Central memory CD8-positive, alpha-beta T cell (primary cell): ENCODE data around the gene IFT122.
"Not testable (repeated sequence)": the region's sequence is repeated elsewhere in the genome, so short reads cannot be mapped to it uniquely, and the experiment has no call there.

ENCODE experiments used
- ATAC-seq: fragments of 150-1000 bp; cut with Tn5 transposase; replicated peaks from 2 replicates; pipeline ENCODE4 v1.10.0; 2022; ENCODE audit warnings: mild to moderate bottlenecking, moderate FRiP score, moderate number of reproducible peaks; ENCODE audit not compliant: poor library complexity, severe bottlenecking; ENCODE audit errors: extremely low read depth
- DNase-seq, 2 donors: peaks; one replicate each; pipeline ENCODE4 v3.0.0; 2021; ENCODE audit warnings: low spot score in 2 of 2
- H3K27ac Mint-ChIP-seq: one replicate; pipeline ENCODE4 v1.8.0; 2022; ENCODE audit warnings: low read depth, mild to moderate bottlenecking, moderate library complexity, mixed read lengths
- H3K27me3 Mint-ChIP-seq: one replicate; pipeline ENCODE4 v1.8.0; 2022; ENCODE audit warnings: mixed read lengths
- H3K36me3 Mint-ChIP-seq: one replicate; pipeline ENCODE4 v1.8.0; 2022; ENCODE audit warnings: mild to moderate bottlenecking, moderate library complexity, mixed read lengths; ENCODE audit not compliant: insufficient read depth
- H3K4me1 Mint-ChIP-seq: one replicate; pipeline ENCODE4 v1.8.0; 2022; ENCODE audit warnings: mixed read lengths
- H3K4me3 Mint-ChIP-seq: one replicate; pipeline ENCODE4 v1.8.0; 2022; ENCODE audit warnings: mild to moderate bottlenecking, moderate library complexity, mixed read lengths
- H3K9me3 Mint-ChIP-seq: one replicate; pipeline ENCODE4 v1.8.0; 2022; ENCODE audit warnings: mixed read lengths

IFT122 gene

GRCh38 chr3:129403450-129403849 is 36.6 kb upstream of the IFT122 start:
- no peak for ATAC-seq
- no peak overlapping the region for H3K27ac Mint-ChIP-seq
- peaks cover 5% of the 10 kb centered on the region for H3K36me3 Mint-ChIP-seq
- no peaks in the 10 kb centered on the region for H3K9me3 Mint-ChIP-seq
- H3K4me1 Mint-ChIP-seq = peaks cover 6% of the 10 kb centered on the region
- H3K27me3 Mint-ChIP-seq = no peaks in the 10 kb centered on the region
- no peak overlapping the region for H3K4me3 Mint-ChIP-seq
- no peak for DNase-seq

- no peaks in the 10 kb centered on the region for H3K4me1 Mint-ChIP-seq
- H3K27me3 Mint-ChIP-seq = no peaks in the 10 kb centered on the region
- H3K27ac Mint-ChIP-seq = no peak overlapping the region
- peaks cover under 1% of the 10 kb centered on the region for H3K36me3 Mint-ChIP-seq
- no peak overlapping the region for H3K4me3 Mint-ChIP-seq
- ATAC-seq = no peak
- DNase-seq = no peak
- no peaks in the 10 kb centered on the region for H3K9me3 Mint-ChIP-seq
Observed at GRCh38 chr3:129404130-129404529, 35.9 kb upstream of the IFT122 start.

- Mint-ChIP-seq H3K27me3 (no peaks in the 10 kb centered on the region), H3K4me1 (no peaks in the 10 kb centered on the region), H3K36me3 (no peaks in the 10 kb centered on the region), H3K9me3 (no peaks in the 10 kb centered on the region), H3K4me3 (no peak overlapping the region), H3K27ac (no peak overlapping the region)
- ATAC-seq (no peak), DNase-seq (no peak)
Observed at GRCh38 chr3:129404610-129405009, 35.4 kb upstream of the IFT122 start.

- no peaks in the 10 kb centered on the region for H3K9me3 Mint-ChIP-seq
- H3K4me1 Mint-ChIP-seq = no peaks in the 10 kb centered on the region
Observed at GRCh38 chr3:129409541-129409940, 30.5 kb upstream of the IFT122 start.

GRCh38 chr3:129410971-129411370 is 29.1 kb upstream of the IFT122 start:
- Mint-ChIP-seq H3K27ac (no peak overlapping the region), H3K4me3 (no peak overlapping the region), H3K4me1 (no peaks in the 10 kb centered on the region), H3K36me3 (no peaks in the 10 kb centered on the region), H3K27me3 (no peaks in the 10 kb centered on the region), H3K9me3 (no peaks in the 10 kb centered on the region)
- no peak for DNase-seq
- no peak for ATAC-seq

More at GRCh38 chr3:129409541-129409940, 30.5 kb upstream of the IFT122 start:
- DNase-seq (no peak), ATAC-seq (no peak)
- Mint-ChIP-seq H3K27ac (no peak overlapping the region), H3K27me3 (no peaks in the 10 kb centered on the region), H3K36me3 (no peaks in the 10 kb centered on the region), H3K4me3 (no peak overlapping the region)

GRCh38 chr3:129412542-129413198 is 27.4 kb upstream of the IFT122 start:
- Mint-ChIP-seq H3K9me3 (no peaks in the 10 kb centered on the region), H3K4me3 (no peak overlapping the region), H3K27ac (no peak overlapping the region), H3K36me3 (no peaks in the 10 kb centered on the region), H3K4me1 (no peaks in the 10 kb centered on the region), H3K27me3 (no peaks in the 10 kb centered on the region)
- ATAC-seq = no peak
- DNase-seq = no peak

- H3K4me1 Mint-ChIP-seq, H3K27me3 Mint-ChIP-seq, DNase-seq, H3K36me3 Mint-ChIP-seq, ATAC-seq, H3K4me3 Mint-ChIP-seq, H3K9me3 Mint-ChIP-seq, H3K27ac Mint-ChIP-seq: not testable (repeated sequence)
Observed at GRCh38 chr3:129413238-129413637, 26.8 kb upstream of the IFT122 start.

GRCh38 chr3:129413687-129414506 is 26.1 kb upstream of the IFT122 start:
- Mint-ChIP-seq H3K27ac (no peak overlapping the region), H3K4me3 (no peak overlapping the region), H3K27me3 (no peaks in the 10 kb centered on the region), H3K9me3 (no peaks in the 10 kb centered on the region), H3K36me3 (no peaks in the 10 kb centered on the region), H3K4me1 (no peaks in the 10 kb centered on the region)
- ATAC-seq (no peak), DNase-seq (no peak)

- ATAC-seq (no peak), DNase-seq (no peak)
- H3K27ac Mint-ChIP-seq = no peak overlapping the region
- H3K27me3 Mint-ChIP-seq = no peaks in the 10 kb centered on the region
- no peak overlapping the region for H3K4me3 Mint-ChIP-seq
- H3K36me3 Mint-ChIP-seq = no peaks in the 10 kb centered on the region
- no peaks in the 10 kb centered on the region for H3K9me3 Mint-ChIP-seq
- H3K4me1 Mint-ChIP-seq = no peaks in the 10 kb centered on the region
Observed at GRCh38 chr3:129415378-129415777, 24.6 kb upstream of the IFT122 start.

GRCh38 chr3:129415830-129416229 is 24.2 kb upstream of the IFT122 start:
- H3K27me3 Mint-ChIP-seq = no peaks in the 10 kb centered on the region
- no peak overlapping the region for H3K27ac Mint-ChIP-seq
- no peaks in the 10 kb centered on the region for H3K36me3 Mint-ChIP-seq
- ATAC-seq = no peak
- no peak for DNase-seq
- no peaks in the 10 kb centered on the region for H3K9me3 Mint-ChIP-seq
- no peaks in the 10 kb centered on the region for H3K4me1 Mint-ChIP-seq
- H3K4me3 Mint-ChIP-seq = no peak overlapping the region

GRCh38 chr3:129416415-129416814 is 23.6 kb upstream of the IFT122 start:
- DNase-seq = no peak
- Mint-ChIP-seq H3K9me3 (no peaks in the 10 kb centered on the region), H3K27me3 (no peaks in the 10 kb centered on the region), H3K4me3 (no peak overlapping the region), H3K4me1 (no peaks in the 10 kb centered on the region), H3K27ac (no peak overlapping the region), H3K36me3 (no peaks in the 10 kb centered on the region)
- ATAC-seq = no peak

GRCh38 chr3:129417326-129417725 is 22.7 kb upstream of the IFT122 start:
- Mint-ChIP-seq H3K27ac (no peak overlapping the region), H3K27me3 (no peaks in the 10 kb centered on the region), H3K4me1 (no peaks in the 10 kb centered on the region), H3K9me3 (no peaks in the 10 kb centered on the region), H3K36me3 (peaks cover under 1% of the 10 kb centered on the region), H3K4me3 (no peak overlapping the region)
- ATAC-seq (no peak), DNase-seq (no peak)
